ENCODE data around the gene FEN1.

GRCh38 chr11:61828629-61829407, 36.1 kb downstream of the FEN1 start:
- peak; percentile 10 to 28 for TF ChIP-seq POLR2A (IDR thresholded peaks at IDR 0.05)
- TF ChIP-seq CTCF (IDR thresholded peaks at IDR 0.05) = peak in 2 of 4 experiments; percentile 39 to 59

Measured in gastroesophageal sphincter (tissue), 3 donors.